ENCODE results near the gene OR10AG1.

OR10AG1 gene

DNA sequence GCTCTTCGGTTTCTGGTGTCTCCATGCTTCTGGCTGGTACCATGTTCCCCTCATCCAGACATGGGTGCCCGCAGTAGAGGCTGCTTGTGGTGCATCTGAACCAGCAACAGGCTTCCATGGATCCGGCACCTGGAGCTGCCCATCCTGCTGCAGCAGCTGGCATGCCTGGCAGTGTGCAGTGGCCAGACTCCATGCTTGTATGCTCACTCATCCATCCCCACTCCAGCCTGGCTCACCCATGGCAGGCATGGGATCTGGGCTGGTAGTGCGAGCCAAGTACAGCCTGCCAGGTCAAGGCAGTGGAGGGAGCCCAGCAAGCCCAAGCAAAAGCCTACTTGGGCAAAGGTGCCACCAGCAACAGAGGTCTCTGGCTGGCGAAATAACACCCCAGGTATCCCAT, 49.2 kb downstream of the OR10AG1 start:
- H3K4me3 ChIP-seq (replicated peaks; ENCODE audit: low read depth, low read length) = no peak overlapping the region
- TF ChIP-seq, protein P1, sequence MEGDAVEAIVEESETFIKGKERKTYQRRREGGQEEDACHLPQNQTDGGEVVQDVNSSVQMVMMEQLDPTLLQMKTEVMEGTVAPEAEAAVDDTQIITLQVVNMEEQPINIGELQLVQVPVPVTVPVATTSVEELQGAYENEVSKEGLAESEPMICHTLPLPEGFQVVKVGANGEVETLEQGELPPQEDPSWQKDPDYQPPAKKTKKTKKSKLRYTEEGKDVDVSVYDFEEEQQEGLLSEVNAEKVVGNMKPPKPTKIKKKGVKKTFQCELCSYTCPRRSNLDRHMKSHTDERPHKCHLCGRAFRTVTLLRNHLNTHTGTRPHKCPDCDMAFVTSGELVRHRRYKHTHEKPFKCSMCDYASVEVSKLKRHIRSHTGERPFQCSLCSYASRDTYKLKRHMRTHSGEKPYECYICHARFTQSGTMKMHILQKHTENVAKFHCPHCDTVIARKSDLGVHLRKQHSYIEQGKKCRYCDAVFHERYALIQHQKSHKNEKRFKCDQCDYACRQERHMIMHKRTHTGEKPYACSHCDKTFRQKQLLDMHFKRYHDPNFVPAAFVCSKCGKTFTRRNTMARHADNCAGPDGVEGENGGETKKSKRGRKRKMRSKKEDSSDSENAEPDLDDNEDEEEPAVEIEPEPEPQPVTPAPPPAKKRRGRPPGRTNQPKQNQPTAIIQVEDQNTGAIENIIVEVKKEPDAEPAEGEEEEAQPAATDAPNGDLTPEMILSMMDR (IDR thresholded peaks at IDR 0.05; ENCODE audit: insufficient read depth, low read length, poor library complexity, severe bottlenecking) = no peak
- no peak for DNase-seq (ENCODE audit: extremely low read depth, insufficient read length)
- no peaks in the 10 kb centered on the region for H3K27me3 ChIP-seq (replicated peaks; ENCODE audit: control insufficient read depth, insufficient read depth, low read length)
- H3K36me3 ChIP-seq (ENCODE audit: control insufficient read depth, insufficient read depth, low read length) = no peaks in the 10 kb centered on the region
